DND-41 (cell line): ENCODE measurements around the gene CDKN2C.

Experiments
- CTCF ChIP-seq: IDR thresholded peaks from 2 replicates; pipeline ENCODE4 v1.5.1; 2012; ENCODE audit warnings: borderline replicate concordance, low read length, moderate library complexity, mild to moderate bottlenecking; ENCODE audit not compliant: poor library complexity, severe bottlenecking; ENCODE audit errors: extremely low read depth
- EZH2 ChIP-seq: IDR thresholded peaks from 3 replicates; pipeline ENCODE4 v1.6.1; 2012; ENCODE audit warnings: borderline replicate concordance, low read depth, mild to moderate bottlenecking, moderate library complexity, low read length, inconsistent platforms; ENCODE audit not compliant: severe bottlenecking

- TF ChIP-seq CTCF, result no peak
- TF ChIP-seq EZH2, result no peak
Measured at GRCh38 chr1:50982611-50983010, 12.6 kb downstream of the CDKN2C start.
